Mononuclear cell (primary cell): ENCODE measurements around the gene DHRS4L2. TPM values are rescaled to one million over a fixed set of nuclear protein-coding genes. Genes with fewer than 3 reads are reported as not detected.
"Not testable (repeated sequence)": the region's sequence is repeated elsewhere in the genome, so short reads cannot be mapped to it uniquely, and the experiment has no call there.

Experiments used
- H3K27me3 ChIP-seq: 2 replicates; pipeline ENCODE4 v1.6.0; 2011; ENCODE audit warnings: low read length, control low read depth; ENCODE audit not compliant: insufficient read depth
- H3K4me1 ChIP-seq: 2 replicates; pipeline ENCODE4 v1.5.1; 2011; ENCODE audit warnings: mild to moderate bottlenecking, low read length, control low read depth; ENCODE audit not compliant: insufficient read depth
- H3K4me3 ChIP-seq: 2 replicates; pipeline ENCODE4 v1.5.1; 2011; ENCODE audit warnings: mild to moderate bottlenecking, low read length, moderate library complexity
- H3K9me3 ChIP-seq: 2 replicates; pipeline ENCODE4 v1.5.1; 2011; ENCODE audit warnings: low read depth, mild to moderate bottlenecking, control low read depth, low read length
- total RNA-seq: library from RNA; depleted of rRNA; stranded (reverse); fragments of >200 nt; gene quantifications from one replicate; pipeline ENCODE4 v1.2.3, GENCODE V29; 2012

The DHRS4L2 gene
- 5.6 TPM for total RNA-seq

GRCh38 chr14:23988607-23989363 is at the start of gene DHRS4L2:
TSS of gene DHRS4L2 (plus strand) at chr14:23988929. CDS start at chr14:23988948, 19 bp downstream.
- Histone ChIP-seq H3K4me1 (peaks cover 29% of the 10 kb centered on the region), H3K4me3 (peak within 1 kb of the TSS; percentile 27)
- H3K27me3 ChIP-seq, H3K9me3 ChIP-seq: not testable (repeated sequence)

GRCh38 chr14:23939607-23940326 is 49.0 kb upstream of the DHRS4L2 start:
- Histone ChIP-seq H3K4me3 (no peak overlapping the region), H3K9me3 (no peaks in the 10 kb centered on the region), H3K4me1 (no peaks in the 10 kb centered on the region), H3K27me3 (no peaks in the 10 kb centered on the region)

DNA sequence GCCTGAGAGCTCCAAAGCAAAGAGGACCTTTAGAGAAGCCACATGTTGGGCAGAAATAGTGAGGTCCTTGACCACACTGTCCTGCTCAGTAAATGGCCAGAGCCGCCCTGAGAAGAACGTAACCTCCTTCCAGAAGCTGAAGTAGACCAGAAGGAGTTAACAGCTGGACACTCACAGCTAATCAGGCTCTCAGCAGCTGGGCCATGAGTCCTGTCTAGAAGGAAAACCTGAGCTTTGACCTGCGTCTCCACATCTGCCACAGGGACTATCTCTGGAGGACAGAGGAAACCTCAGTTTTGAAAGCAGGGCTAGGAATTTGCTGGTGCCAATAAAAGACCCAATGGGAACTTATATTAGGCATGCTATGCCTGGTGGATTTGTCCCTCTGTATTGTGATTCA is 47.5 kb upstream of the DHRS4L2 start:
- Histone ChIP-seq H3K4me3 (no peak overlapping the region), H3K4me1 (no peaks in the 10 kb centered on the region), H3K9me3 (no peaks in the 10 kb centered on the region), H3K27me3 (no peaks in the 10 kb centered on the region)

DNA sequence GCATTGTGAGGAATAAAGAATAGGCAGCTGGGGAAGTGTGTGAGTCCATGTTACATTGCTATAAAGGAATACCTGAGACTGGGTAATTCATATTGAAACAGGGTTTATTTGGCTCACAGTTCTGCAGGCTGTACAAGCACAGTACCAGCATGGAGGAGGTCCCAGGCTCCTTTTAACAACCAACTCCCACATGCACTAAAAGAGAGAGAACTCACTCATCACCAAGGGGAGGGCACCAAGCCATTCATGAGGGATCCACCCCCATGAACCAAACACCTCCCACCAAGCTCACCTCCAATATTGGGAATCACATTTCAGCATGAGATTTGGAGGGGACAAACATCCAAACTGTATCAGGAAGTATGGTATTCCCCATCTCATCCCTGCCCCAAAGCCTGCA is 47.1 kb upstream of the DHRS4L2 start:
- Histone ChIP-seq H3K4me3 (no peak overlapping the region), H3K9me3 (no peaks in the 10 kb centered on the region), H3K4me1 (no peaks in the 10 kb centered on the region), H3K27me3 (no peaks in the 10 kb centered on the region)

GRCh38 chr14:23942587-23942986 is 46.1 kb upstream of the DHRS4L2 start:
- H3K9me3 ChIP-seq: no peaks in the 10 kb centered on the region
- H3K4me3 ChIP-seq: no peak overlapping the region
- H3K27me3 ChIP-seq: no peaks in the 10 kb centered on the region
- no peaks in the 10 kb centered on the region for H3K4me1 ChIP-seq

- not testable (repeated sequence) for H3K9me3 ChIP-seq, H3K4me3 ChIP-seq, H3K4me1 ChIP-seq, H3K27me3 ChIP-seq
Measured at GRCh38 chr14:23949069-23949468, 39.7 kb upstream of the DHRS4L2 start.

DNA sequence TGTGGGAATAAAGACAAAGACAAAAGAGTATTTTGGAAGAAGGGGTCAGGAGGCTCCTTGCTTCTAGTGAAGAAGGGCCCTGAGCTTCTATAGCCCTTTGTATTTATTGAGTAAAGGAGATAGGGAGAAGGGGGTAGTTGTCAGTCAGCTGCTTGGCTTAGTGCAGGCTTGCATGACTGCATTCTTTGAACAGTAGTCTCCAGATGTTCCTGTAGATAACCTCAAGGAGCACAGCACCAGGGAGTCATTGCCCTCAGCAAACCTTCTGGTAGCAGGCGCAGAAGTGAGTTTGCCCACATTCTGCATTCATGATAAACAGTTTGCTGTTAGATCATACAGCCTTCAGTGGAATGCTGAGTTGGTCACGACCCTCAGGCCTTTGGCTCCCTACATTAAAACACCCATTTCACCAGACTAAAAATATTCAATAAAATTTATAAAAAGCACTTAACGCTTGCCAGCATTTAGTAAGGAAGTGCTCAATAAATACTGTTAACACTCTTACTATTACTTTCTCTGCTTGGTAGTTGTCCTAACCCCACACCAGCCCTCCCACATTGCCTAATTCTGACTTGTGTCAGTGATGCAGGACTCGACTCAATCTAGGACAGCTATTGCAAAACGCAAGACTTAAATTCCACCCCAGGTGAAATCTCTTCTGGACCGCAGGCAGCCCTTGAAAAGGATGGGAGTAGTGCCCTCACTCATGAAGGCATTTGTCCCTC is 38.2 kb upstream of the DHRS4L2 start:
- H3K27me3 ChIP-seq: no peaks in the 10 kb centered on the region
- H3K4me1 ChIP-seq: peaks cover 12% of the 10 kb centered on the region
- no peak overlapping the region for H3K4me3 ChIP-seq
- H3K9me3 ChIP-seq: no peaks in the 10 kb centered on the region

DNA sequence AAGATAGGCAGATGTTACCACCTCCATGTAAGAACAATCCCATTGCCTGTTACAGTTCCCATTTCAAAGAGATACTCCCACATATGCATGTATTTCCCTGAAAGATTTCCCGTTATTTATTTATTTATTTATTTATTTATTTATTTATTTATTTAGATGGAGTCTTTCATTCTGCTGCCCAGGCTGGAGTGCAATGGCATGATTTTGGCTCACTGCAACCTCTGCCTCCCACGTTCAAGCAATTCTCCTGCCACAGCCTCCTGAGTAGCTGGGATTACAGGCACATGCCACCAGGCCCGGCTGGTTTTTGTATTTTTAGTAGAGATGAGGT is 37.6 kb upstream of the DHRS4L2 start:
- H3K4me1 ChIP-seq: peaks cover 12% of the 10 kb centered on the region
- not testable (repeated sequence) for H3K9me3 ChIP-seq, H3K4me3 ChIP-seq, H3K27me3 ChIP-seq

DNA sequence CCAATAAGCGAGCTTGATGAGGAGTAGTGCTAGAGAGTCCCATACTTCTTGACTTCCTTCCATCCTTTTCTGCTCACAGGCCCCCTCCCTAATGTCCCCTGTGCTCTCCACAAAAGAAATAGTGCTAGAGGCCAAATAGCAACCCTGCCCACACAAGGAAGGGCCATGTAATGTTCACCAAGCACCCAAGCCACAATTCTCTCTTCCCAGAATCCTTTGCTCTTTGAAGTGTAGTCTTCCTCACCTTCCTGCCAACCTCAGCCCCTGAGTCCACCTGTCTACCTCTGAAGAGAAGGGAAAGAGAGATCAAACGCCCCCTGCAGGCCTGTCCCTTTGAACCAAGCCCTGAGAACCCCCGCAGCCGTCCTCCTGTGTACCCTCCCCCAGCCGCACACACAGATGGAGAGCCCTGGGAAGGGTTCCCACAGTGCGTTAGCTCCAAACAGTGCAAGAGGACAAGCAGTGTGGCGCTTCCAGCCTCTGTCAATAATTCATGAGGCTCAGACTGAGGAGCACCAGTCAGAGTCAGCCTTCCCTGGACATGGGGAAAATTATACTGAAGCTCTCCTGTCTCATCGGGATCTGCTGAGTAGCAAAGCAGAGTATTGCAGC is 37.0 kb upstream of the DHRS4L2 start:
- Histone ChIP-seq H3K4me3 (no peak overlapping the region), H3K27me3 (no peaks in the 10 kb centered on the region), H3K4me1 (peaks cover 12% of the 10 kb centered on the region), H3K9me3 (no peaks in the 10 kb centered on the region)

DNA sequence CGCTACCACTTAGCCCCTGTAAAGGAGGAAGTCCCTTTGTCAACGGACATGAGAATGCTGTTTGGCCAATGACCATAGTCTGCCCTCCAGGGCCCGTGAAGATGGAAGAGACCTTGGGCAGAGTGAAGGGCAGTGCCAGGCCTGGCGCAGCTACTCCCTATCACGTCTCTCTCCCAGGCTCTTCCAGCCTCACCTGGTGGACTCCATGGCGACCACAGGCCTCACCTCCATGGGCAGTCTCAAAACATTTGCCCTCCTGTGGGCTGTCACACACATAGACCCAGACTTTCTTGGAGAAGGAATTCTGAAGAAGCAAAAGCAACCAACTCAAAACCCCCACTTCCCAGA is 35.6 kb upstream of the DHRS4L2 start:
- not testable (repeated sequence) for H3K9me3 ChIP-seq, H3K27me3 ChIP-seq
- H3K4me1 ChIP-seq: peaks cover 12% of the 10 kb centered on the region
- peak overlapping the region; percentile 67 for H3K4me3 ChIP-seq

- H3K9me3 ChIP-seq: no peaks in the 10 kb centered on the region
Measured at GRCh38 chr14:23953464-23954278, 35.1 kb upstream of the DHRS4L2 start, which contains the start of gene DHRS4. TSS of gene DHRS4 (plus strand) at chr14:23953770. CDS start at chr14:23953789, 19 bp downstream.

GRCh38 chr14:23954279-23954614 is 34.5 kb upstream of the DHRS4L2 start:
- Histone ChIP-seq H3K4me3 (peak overlapping the region; percentile 67), H3K4me1 (peaks cover 12% of the 10 kb centered on the region)
- H3K27me3 ChIP-seq, H3K9me3 ChIP-seq: not testable (repeated sequence)

More at GRCh38 chr14:23953464-23954278, 35.1 kb upstream of the DHRS4L2 start, which contains the start of gene DHRS4:
- Histone ChIP-seq H3K4me1 (peaks cover 12% of the 10 kb centered on the region), H3K27me3 (no peaks in the 10 kb centered on the region), H3K4me3 (peak within 1 kb of the TSS; percentile 67)

DNA sequence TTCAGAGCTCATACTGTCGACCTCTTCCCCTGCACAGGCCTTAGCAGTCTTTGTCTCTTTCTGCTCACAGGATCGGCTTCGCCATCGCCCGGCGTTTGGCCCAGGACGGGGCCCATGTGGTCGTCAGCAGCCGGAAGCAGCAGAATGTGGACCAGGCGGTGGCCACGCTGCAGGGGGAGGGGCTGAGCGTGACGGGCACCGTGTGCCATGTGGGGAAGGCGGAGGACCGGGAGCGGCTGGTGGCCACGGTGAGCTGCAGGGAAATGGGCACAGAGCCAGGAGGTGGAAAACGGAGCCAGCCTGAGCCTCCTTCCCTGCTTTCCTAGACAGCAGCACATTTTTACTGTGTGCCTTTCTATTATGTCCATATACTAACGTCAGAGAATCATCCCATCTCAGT is 33.8 kb upstream of the DHRS4L2 start:
- not testable (repeated sequence) for H3K4me3 ChIP-seq, H3K9me3 ChIP-seq, H3K27me3 ChIP-seq
- H3K4me1 ChIP-seq: peaks cover 12% of the 10 kb centered on the region

DNA sequence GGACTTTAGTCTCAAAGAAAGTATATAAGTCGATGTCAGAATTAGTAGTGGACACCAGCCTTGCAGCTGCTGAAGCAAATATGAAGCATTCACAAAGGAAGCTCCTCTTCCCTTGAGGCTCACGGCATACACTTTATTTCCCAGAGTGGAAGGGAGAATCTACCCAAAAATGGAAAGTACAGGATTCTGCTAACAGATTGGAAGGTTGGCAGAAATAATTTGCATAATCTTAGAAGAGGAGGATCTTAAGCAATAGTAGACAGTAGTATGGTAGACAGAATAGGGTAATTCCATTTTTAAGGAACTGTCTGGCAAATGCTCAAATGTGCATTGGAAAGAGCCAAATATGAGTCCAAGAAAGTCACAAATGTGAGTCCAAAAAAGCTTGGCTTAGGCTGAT is 32.9 kb upstream of the DHRS4L2 start:
- not testable (repeated sequence) for H3K27me3 ChIP-seq, H3K9me3 ChIP-seq, H3K4me3 ChIP-seq
- H3K4me1 ChIP-seq: peaks cover 12% of the 10 kb centered on the region
